ENCODE results near the gene EP400. TPM values are rescaled to one million over a fixed set of nuclear protein-coding genes. Genes with fewer than 3 reads are reported as not detected.
A peak's percentile ranks its signal among the peaks of the same experiment; 100 is the strongest.

EP400 gene
- total and polyA plus RNA-seq, 2 of the 8 experiments (the other 6 are each of a cell fraction or from before 2014, with no cell fraction given): 13.1 to 69.7 TPM

- 90% methylated on average over 12 of the region's 21 CpGs; no CpG with 5 or more reads in 1 of the 2 experiments for WGBS, 2 experiments (ENCODE audit: extremely low coverage in 1 of 2, insufficient coverage in 1 of 2, insufficient read length in 1 of 2, insufficient replicate concordance in 2 of 2, low coverage in 1 of 2, low lambda C conversion rate in 2 of 2, missing lambda C conversion rate in 1 of 2)
- ChIA-PET CTCF (ENCODE audit: partially characterized antibody) (interaction anchor here (0.7 to 1.6 kb wide), 4 partner anchors 11 to 101 kb away, joined by 3 to 6 read pairs (median 3); no protein-coding TSS in a partner anchor), POLR2A (ENCODE audit: partially characterized antibody) (interaction anchor here (1.0 to 2.3 kb wide), 6 partner anchors 10 to 62 kb away, joined by 3 to 8 read pairs (median 3); partner anchors contain the start of gene PUS1)
- TF ChIP-seq RAD21 (IDR thresholded peaks at IDR 0.05 in 1 of 2, conservative IDR thresholded peaks at IDR 0.05 in 1 of 2; ENCODE audit: low read depth in 2 of 2, low read length in 2 of 2): 0 out of 4 replicates have a peak, but pooled peaks of 1 of the 2 experiments have one; percentile 18
- no peak for TF ChIP-seq GTF2F1 (IDR thresholded peaks at IDR 0.05; ENCODE audit: borderline replicate concordance, low read depth, low read length)
- peak in 2 of 3 experiments; percentile 18 to 34; a peak in 3 of 4 replicates for TF ChIP-seq CTCF (IDR thresholded peaks at IDR 0.05; ENCODE audit: control extremely low read depth in 1 of 3, insufficient read depth in 1 of 3, low read depth in 1 of 3, low read length in 3 of 3)
- H4K91ac ChIP-seq (replicated peaks; ENCODE audit: insufficient read length, low read length): no peak overlapping the region
- H3K4ac ChIP-seq (replicated peaks; ENCODE audit: insufficient read length, low read depth, low read length): no peak overlapping the region
- H3K18ac ChIP-seq (ENCODE audit: extremely low read depth, low read length): no peak overlapping the region
- H3K79me2 ChIP-seq (ENCODE audit: control insufficient read depth in 1 of 2, insufficient read depth in 2 of 2, low read length in 2 of 2): no peaks in the 10 kb centered on the region
- no peak overlapping the region for H2AFZ ChIP-seq (ENCODE audit: low read length)
- H3K56ac ChIP-seq (replicated peaks; ENCODE audit: insufficient read length, low read depth, low read length): no peak overlapping the region
- no peak overlapping the region for H2AK5ac ChIP-seq (ENCODE audit: low read depth, low read length)
- H3K14ac ChIP-seq (ENCODE audit: insufficient read length): no peak overlapping the region
- H3K4me2 ChIP-seq (ENCODE audit: insufficient read depth in 1 of 2, low read depth in 2 of 2, low read length in 2 of 2): no peak overlapping the region
- DNase-seq (ENCODE audit: low read depth in 1 of 2, low spot score in 2 of 2) (no peak), FAIRE-seq (no peak)
- H3K27ac ChIP-seq (ENCODE audit: low read depth, low read length): no peak overlapping the region
- H3K9me3 ChIP-seq (ENCODE audit: insufficient read depth in 2 of 2, low read depth in 1 of 2, low read length in 1 of 2): no peaks in the 10 kb centered on the region
- no peaks in the 10 kb centered on the region for H3K79me1 ChIP-seq (ENCODE audit: low read depth, low read length)
- H3K36me3 ChIP-seq (ENCODE audit: control insufficient read depth in 2 of 4, insufficient read depth in 4 of 4, low read length in 3 of 4): peaks cover 9 to 64% (median 36%) of the 10 kb centered on the region in 4 experiments
- H3K9ac ChIP-seq (replicated peaks in 1 of 4; ENCODE audit: extremely low read depth in 1 of 4, low read depth in 3 of 4, low read length in 3 of 4): no peak overlapping the region
- no peak overlapping the region for H4K5ac ChIP-seq (ENCODE audit: insufficient read length, low read depth, low read length)
- H4K8ac ChIP-seq (ENCODE audit: extremely low read depth, insufficient read depth, low read length): peak overlapping the region; percentile 28; the same call in 1 of the 2 replicates
- H2BK20ac ChIP-seq (ENCODE audit: low read length): no peak overlapping the region
- H2BK5ac ChIP-seq (ENCODE audit: low read depth, low read length): no peak overlapping the region
- no peak overlapping the region for H3K23ac ChIP-seq (ENCODE audit: insufficient read length)
- no peak overlapping the region for H2BK15ac ChIP-seq (ENCODE audit: low read length)
- no peaks in the 10 kb centered on the region for H3K27me3 ChIP-seq (replicated peaks in 1 of 4; ENCODE audit: control insufficient read depth in 3 of 4, extremely low read depth in 1 of 4, insufficient read depth in 3 of 4, low read length in 3 of 4)
- no peak overlapping the region for H2BK120ac ChIP-seq (replicated peaks; ENCODE audit: low read depth, low read length)
- no peaks in the 10 kb centered on the region for H3K4me1 ChIP-seq (replicated peaks in 1 of 4; ENCODE audit: control insufficient read depth in 3 of 4, insufficient read depth in 4 of 4, low read length in 3 of 4)
- peaks cover 4% of the 10 kb centered on the region; the same call in 1 of the 2 replicates for H3K23me2 ChIP-seq (ENCODE audit: low read depth, low read length)
- H2BK12ac ChIP-seq (ENCODE audit: low read depth, low read length): no peak overlapping the region
- no peak overlapping the region for H3K4me3 ChIP-seq (ENCODE audit: extremely low read depth in 1 of 4, insufficient read depth in 2 of 4, low read depth in 3 of 4, low read length in 4 of 4)
- H4K20me1 ChIP-seq (replicated peaks in 1 of 2; ENCODE audit: control insufficient read depth in 1 of 2, insufficient read depth in 2 of 2, low read length in 2 of 2): peaks cover 0 to 11% of the 10 kb centered on the region in 2 experiments
Observed at GRCh38 chr12:131915823-131916222, 33.9 kb upstream of the EP400 start.

Data from H1 (cell line).